Left lobe of liver (tissue), 2 donors: ENCODE results near the gene CAMKV. TPM values are rescaled to one million over a fixed set of nuclear protein-coding genes. Genes with fewer than 3 reads are reported as not detected.

Source experiments
- ATAC-seq: fragments of 200-7000 bp; cut with Tn5 transposase; one replicate; pipeline ENCODE4 v1.9.1; 2020; ENCODE audit warnings: mild to moderate bottlenecking, moderate library complexity
- DNase-seq: peaks from one replicate; pipeline ENCODE4 v3.0.0-alpha.2; 2020; ENCODE audit warnings: low spot score
- total RNA-seq: library from RNA; stranded (reverse); gene quantifications from one replicate; pipeline ENCODE4 v1.2.1, GENCODE V29; 2021
- donor health status: DM: no; HTN: no; CAD: no; lungs with moderate emphysema.
- donor health status: DM: no; HTN: yes; CAD: no.

Gene CAMKV
- total RNA-seq, 1 donor from 2014 or later = not detected

DNA sequence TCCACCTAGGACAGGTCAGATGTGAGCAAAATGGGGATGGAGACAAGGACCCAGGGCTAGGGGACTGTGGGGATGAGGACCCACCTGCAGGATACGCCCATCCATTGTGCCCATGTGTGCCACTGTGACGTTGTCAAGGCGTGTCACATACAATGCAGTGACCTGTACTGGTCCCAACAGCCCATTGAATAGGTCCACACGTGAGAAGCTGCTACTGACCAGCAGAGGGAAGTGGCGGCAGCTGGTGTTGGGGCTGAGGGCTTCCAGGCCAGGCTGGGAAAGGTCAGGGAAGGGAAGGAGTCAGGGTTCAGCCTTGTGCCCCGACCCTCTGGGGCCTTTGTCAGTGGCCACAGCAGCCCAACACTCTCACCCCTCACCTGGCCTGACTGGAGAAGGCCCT, 29.3 kb upstream of the CAMKV start:
- DNase-seq = no peak
- no peak for ATAC-seq

DNA sequence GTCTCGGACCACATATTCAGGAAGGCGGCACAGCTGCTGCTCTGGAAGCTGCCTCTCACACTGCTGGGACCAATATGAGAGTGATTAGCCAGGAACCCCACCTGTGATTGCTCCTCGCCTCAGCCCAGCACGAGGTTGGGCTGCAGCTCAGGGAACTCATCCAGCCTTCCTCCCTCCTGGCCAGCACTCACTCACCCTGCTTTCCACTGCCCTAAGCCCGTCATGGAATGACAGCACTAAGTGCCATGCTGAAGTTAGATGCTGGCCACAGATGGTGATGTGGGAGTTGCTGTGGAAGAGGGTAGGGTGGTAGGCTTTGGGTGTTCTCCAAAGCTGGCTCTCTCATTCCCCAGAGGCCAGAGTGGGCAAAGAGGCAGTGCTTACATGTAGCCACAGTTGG, 26.6 kb upstream of the CAMKV start:
- ATAC-seq = no peak

DNA sequence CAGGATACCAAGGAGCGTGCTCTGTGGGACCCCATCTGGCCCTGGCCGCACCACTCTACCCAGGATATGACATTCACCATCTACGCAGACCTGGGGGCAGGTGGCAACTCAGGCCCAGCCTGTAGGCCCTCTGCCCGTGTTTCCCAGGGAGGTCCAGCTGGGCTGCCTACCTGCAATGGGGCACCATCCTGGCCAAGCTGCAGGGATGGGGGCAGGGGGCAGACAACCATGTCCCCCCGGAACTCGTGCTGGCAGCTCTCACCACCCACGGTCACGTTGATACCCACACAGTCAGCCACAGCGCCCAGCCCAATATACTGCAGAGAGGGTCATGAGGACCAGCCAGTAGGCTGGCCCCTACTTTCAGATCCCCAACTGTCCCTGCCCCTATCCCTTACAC, 26.1 kb upstream of the CAMKV start:
- ATAC-seq = no peak
- DNase-seq = no peak

More for the DNA sequence above, 26.6 kb upstream of the CAMKV start:
- no peak for DNase-seq

DNA sequence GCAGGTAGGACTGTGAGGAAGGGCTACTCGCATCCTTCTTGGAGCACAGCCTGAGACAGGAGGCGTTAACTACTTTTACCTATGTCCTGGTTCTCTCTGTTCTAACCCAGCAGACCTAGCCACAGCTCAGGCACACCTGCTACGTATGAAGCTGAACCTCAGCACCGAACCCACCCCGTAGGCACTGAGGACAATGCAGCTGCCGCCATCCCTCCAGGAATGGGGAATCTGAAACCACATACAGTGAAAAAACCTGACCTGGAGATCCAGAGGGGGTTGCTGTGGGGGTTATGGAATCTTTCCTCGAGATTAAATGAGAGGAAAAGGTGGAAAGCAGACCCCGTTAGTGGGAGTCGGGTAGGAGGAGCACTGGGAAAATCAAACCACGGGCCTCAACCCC, 19.6 kb upstream of the CAMKV start:
- ATAC-seq (no peak), DNase-seq (no peak)

DNA sequence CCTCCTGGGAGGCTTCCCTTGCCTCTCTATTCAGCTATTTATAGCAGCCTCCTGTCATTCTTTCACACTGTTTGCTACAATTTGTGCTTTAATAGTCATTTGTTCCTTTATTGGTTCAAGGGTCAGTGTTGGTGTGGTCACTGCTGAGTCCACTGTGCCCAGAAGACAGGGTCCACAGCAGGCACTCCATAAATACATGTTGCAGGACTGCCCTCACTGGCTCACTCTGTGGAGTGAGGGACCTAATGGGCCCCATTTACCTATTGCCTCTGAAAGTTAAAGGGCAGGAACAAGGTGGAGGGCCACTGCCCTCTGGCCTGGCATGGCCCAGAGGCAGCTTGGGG, 17.2 kb upstream of the CAMKV start:
- DNase-seq = no peak

DNA sequence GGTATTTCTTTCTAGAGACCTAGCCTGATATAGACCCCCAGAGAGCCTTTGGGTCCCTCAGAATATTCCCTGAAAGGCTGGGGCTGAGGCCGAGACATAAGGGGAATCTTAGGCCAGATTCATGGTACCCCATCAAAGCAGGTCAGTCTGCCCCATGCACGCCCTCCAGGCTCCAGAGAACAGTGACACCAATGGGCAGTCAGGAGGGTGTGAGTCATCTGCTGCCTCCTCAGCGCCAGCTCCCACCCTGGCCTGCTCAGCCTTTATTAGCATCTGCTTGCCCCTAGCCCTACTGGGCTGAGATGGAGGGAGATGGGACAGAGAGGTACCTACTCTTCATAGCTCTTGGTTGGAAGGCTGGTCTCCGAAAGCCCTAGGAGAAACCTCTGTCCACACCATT, 14.3 kb upstream of the CAMKV start:
- ATAC-seq (no peak), DNase-seq (no peak)

More for the DNA sequence above, 17.2 kb upstream of the CAMKV start:
- no peak for ATAC-seq

DNA sequence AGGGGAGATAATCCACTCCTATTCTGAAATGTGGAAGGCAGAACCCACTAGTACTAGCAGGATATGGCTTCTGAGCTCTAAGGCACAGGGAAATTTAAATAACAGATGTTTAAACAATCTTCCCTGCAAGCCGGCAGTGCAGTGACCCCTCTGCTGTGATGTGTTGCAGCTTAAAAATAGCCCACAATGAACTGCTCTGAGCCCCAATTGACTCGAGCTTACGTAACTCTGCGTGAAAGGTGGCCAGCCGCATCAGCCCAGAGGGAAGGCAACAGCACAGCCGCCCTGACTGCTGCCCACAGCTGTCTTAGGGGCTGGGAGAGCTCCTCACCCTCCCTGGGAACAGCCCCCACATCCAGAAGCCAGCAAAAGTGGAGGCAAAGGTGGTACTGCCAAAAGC, 12.5 kb upstream of the CAMKV start:
- DNase-seq = no peak
- ATAC-seq = peak; percentile 35

DNA sequence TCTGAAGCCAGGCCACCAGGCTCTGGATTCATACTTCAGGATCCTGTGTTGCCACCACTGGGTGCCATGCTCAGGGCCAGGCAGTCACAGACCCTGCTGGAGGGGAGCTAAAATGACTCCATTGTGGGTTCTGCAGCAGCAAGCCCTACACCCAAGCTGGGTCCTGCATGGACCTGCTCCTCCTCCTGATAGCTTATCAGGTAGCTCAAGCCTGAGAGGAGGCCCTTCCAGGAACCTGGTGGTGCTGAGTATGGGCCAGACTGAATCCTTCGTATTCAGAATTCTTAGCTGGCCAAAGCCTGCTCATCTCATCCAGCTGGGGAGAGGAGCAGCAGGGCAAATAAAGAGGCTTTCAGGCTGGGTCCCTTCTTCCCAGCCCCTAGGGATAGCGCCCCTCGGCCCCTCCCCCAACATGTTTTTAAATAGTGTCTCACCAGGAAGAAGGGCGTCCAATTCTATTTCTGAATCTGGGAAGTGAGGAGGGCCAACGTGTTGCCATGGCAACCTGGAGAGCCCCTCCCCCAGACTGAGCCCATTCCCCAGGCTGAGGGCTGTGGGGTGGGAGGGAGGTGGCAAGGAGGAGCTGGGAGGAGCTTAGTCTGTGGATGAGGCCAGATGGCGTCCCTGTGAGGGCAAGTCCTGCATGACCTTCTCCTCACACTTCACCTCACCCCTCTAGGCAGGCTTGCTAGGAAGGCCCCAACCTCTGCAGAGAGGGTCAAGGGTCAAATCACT, 11.0 kb upstream of the CAMKV start:
- DNase-seq (no peak), ATAC-seq (no peak)

DNA sequence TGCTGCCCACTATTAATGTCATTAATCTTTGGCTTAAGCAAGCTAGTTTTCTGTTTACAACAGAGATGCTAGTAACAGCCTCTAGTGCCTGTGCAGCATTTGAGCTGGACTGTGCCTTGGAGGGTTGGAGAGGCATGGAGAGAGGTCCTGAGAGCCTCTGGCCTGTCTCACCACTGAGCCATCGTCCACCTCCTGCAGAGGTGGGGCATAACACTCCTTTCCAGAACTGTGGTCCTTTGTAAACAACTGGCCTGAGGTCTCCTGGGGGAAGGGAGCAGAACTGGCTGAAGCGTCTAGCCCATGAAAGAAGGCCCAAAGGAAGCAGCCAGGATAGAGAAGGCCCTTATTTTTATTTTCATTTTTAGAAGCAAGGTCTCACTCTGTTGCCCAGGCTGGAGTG, 10.0 kb upstream of the CAMKV start:
- no peak for DNase-seq
- ATAC-seq = no peak

DNA sequence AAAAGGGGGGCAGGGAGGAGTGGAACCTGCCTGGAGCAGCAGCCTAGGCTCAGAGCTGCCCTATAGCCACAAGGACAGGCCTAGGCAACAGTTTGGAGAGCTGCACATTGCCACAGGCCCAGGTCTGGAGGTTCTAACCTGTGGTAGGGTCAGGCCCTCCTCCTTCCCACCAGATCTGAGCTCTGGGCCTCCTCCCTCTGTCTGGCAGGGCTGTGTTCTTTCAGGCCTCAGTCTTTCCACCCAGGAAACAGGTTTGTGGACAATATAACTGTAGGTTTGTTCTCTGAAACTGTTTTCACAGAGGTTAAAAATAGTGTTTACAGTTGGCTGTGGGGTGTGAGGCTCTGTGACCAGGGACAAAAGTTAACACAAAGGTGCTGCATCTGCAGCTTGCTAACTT, 9.0 kb upstream of the CAMKV start:
- ATAC-seq (no peak), DNase-seq (no peak)

DNA sequence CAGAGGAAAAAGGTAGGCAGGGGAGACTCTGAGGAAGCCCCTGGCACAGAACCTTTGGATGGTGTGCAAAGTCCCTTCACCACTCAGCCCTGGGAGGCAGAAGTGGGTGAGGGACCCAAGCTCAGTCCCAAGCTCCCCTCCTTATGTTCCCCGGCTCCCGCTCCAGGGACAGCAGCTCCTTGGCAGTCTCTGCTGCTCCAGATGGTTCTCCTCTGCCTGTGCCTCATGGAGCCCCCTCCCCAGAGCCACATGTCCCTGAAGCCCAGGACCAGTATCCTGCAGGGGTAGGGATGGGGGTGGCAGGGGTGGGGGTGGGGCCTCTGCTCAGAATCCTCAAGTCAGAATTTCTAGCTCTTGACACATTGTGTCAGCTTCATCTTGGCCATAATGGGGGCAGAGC, 8.0 kb upstream of the CAMKV start:
- DNase-seq (no peak), ATAC-seq (no peak)

DNA sequence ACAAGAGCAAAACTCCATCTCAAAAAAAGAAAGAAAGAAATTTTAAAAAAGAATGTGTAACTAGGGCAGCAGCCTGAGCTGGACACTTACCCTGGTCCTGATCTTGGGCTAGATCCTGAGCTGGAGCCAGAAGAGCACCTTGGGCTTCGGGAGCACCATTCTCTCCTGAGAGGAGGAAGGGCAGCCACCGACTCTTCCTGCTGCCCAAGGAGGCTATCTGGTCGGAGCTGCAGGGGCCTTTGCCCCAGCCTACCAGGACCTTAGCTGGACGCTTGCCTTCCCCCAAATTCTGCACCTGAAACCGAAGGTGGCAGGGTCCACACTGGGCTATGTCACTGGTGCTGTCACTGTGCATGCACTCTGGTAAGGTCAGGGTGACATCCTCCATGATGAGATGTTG, 6.9 kb upstream of the CAMKV start:
- ATAC-seq = no peak
- DNase-seq = no peak

DNA sequence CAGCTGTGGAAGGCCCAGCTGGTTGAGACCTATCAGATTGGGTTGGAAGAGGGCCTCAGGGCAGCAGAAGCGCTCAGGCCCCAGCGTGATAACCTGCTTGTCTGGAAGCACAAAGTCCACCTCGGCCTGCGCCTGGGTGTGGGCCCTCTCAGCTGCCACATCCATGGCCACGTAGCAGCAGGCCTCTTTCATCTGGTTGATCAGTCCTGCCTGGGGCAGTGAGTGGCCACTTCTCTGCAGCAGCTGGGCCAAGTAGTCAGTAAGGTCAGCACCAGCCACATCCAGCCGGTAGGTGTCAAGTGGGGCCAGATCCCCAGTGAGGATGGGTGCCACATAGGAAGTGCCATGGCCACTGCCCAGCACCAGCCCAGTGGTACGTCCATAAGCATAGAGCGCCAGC, 3.9 kb upstream of the CAMKV start:
- DNase-seq = no peak
- peak; percentile 72 for ATAC-seq

DNA sequence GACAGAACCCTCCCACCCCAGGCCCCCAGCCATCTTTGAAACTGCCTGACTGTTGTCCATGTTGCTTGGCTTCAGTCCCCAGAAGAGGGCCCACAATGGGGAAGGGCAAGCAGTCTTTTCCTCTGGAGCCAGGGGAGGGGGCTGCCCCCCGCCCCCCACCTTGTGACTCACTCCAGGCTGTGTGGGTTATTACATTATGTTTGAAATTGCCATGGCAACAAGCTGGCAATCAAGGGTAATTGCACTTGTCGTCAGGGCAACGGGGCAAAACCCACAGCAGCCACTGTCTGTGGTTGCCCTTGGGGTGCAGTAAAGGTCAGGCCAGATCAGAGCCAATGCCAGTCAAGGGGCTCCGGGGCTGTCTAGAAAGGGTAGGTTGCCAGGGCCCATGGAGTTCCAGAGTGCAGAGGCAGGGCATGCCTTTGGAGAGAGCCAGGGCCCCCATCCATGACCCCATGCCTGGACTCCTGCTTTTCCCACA, 3.1 kb upstream of the CAMKV start:
- no peak for ATAC-seq
- DNase-seq = no peak

DNA sequence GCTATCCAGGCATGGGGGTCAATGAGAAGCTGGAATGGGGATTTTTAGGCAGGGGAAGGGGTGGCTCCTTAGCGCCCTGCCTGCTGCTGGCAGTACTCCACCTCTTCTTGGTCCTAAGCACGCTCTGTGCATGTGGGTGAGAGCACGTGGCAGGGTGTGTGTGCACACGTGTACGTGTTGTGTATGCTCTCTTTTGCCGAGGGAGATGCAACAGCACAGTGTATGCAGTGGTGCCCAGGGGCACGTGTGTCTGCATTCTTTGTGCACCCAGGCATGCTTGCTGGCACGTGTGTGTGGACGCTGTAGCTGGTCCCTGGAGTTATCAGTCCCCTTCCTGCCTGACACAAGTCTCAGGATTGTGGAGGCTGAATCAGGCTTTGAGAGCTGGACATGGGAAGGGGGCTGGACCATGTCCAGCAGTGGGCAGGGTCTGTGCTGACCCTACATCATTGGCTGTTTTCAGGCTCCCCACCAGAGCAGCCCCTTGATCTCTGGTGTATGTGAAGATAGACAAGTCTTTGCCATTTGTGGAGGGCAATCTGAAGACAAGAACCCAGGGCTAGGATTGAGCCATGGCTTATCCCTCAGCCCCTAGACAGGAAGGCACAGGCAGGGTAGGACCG, 1.9 kb upstream of the CAMKV start:
- no peak for DNase-seq

DNA sequence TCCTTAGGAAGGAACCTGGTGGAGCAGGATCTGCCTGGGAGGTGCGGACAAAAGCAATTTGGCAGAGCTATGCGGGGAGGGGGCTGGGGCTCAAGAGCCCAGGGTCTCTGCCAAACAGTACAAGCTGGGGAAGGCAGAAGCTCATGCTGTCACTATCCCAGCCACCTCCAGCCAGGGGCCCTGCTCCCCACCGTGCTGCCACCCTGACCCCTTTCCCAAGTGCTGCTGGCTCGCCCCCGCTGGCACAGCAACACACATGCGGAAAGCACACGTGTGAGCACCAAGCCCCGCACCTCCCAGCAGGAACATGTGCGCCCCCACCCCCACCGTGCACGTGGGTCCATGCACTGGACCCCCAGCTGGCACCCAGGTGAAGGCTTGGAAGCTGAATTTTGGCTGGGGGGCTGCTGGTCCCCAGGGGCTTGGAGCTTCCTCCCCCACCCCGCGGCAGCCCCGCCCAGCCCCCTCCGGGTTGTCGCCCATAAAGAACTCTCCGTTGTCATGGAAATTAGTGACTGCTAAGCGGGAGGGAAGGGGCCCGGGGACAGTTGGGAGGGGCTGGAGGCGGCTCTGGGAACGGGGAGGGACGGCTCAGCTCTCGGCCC, 742 bp downstream of the CAMKV start:
- ATAC-seq (no peak), DNase-seq (no peak)

More for the DNA sequence above, 1.9 kb upstream of the CAMKV start:
- no peak for ATAC-seq

DNA sequence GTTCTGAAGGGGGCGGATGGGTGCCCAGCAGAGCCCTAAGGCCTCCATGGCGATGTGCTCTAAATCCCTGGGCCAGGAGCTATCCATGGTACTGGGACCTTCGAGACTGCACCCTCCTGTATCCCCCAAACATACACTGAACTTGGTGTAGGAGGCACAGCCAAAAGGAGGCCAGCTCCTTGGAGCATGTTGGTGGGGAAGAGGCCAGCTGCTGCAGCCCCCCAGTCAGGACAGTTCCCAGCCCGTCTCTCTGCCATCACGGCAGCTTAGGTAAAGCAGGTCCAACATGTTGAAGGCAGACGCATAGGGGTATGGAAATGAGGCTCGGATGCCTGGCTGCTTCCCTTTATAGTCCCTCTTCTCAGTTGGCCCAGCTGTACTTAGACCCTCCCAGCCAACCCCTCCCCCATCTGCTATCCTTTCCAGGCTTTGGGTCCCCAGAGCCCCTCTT, 1.8 kb downstream of the CAMKV start:
- ATAC-seq = peak; percentile 51
- no peak for DNase-seq

DNA sequence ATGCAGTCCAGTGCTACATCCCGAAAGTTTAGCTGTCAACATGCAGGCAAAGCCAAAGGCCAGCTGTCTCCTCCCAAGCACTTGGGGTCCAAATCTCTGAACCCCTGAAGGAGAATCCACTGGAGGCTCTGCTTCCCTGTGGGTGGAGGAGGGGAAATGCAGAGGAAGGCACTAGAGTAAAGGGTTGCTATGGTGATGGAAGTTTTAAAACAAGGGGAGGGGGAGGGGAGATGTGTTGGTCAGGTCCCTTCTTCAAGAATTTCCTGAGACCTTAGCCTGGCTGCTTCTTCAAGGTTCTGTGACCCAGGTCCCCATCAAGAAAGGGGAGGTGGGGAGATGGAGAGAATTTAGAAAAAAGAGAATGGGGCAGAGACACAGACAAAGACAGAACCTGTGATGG, 2.3 kb downstream of the CAMKV start:
- ATAC-seq = no peak
- no peak for DNase-seq

DNA sequence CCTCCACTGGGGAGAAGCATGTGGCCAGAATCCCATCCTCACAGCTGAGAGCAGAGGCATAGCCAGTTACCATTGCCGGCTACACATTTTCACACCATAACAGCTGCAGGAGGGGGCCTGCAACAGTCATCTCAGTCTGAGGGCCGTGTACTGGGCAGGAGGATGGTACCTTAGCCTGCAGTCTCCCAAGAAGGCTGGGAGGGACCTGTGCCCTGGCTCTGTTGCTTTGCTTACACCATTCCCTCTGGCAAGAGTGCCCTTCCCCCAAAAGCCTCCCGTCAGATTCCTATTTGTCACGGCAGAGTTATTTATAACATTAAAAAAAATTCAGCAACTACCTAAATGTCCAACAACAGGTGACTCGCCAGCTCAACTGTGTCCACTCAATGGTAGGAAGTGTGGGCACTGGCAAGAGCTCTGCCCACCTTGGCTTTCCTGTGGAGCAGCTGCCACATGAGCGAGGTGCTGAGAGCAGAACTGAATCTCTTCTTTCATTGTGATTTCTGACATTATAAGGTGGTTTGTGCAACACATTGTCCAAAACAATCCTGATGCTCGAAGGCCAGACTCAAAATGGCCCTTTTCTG, 4.4 kb downstream of the CAMKV start:
- ATAC-seq = no peak
- DNase-seq = no peak

DNA sequence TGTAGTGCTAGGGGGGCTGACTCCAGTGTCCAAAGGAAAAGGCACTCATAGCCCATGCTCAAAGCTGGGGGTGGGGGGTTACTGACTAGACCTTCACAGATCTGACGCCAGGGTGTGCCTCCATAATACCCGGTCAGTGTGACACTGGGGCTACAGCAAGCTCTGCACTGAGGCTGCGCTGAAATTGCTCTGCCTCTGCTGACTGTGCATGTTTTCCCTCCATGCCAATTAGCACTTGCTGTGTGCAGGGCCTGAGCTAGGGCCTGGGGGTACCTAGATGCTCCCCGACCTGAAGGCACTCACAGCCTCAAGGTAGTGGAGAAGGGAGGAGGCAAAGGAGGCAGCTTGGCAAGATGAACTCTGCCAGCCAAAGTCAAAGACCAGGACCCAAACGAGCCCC, 5.2 kb downstream of the CAMKV start:
- ATAC-seq = no peak
- DNase-seq = no peak

DNA sequence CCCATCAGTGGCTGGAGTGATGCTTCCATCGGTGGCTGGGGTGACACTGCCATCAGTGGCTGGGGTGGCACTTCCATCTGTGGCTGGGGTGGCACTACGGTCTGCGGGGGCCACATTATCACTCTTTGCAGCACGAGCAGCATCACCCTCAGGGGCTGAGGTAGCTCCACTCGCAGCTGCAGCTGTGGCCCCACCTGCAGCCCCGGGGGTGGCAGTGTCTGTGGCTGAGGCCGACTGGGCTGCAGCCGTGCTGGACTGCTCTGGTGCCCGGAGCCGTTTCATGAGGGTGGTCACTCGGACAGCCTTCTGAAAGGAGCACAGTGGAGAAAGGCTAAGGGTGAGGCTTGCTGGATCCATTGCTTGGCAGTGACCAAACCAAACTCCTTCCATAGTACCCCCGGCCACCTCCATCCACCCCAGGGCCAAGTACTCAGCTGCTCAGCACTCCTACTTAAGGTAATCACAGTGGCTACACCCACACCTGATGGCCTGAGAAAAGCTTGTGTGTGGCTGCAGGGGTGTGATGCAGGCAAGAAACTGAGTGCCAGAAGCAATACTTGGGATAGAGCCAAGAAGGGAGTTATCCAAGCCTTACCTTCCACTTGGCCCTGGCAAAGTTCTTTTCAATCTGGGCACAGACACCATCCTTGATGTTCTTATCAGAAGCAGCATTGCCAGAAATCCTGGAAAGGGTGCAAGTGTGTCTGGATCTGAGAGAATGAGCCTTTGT, 10.0 kb downstream of the CAMKV start:
- no peak for ATAC-seq
- no peak for DNase-seq
